Activated gamma-delta T cell treated with anti-CD3 and anti-CD28 coated beads, Interleukin-2, amount 50 U/mL, for 16 hours (primary cell): ENCODE results near the gene TNIP1.

Experiments
- DNase-seq: peaks from one replicate; pipeline ENCODE4 v3.0.0-alpha.2; 2020; ENCODE audit warnings: low read depth

The TNIP1 gene

DNA sequence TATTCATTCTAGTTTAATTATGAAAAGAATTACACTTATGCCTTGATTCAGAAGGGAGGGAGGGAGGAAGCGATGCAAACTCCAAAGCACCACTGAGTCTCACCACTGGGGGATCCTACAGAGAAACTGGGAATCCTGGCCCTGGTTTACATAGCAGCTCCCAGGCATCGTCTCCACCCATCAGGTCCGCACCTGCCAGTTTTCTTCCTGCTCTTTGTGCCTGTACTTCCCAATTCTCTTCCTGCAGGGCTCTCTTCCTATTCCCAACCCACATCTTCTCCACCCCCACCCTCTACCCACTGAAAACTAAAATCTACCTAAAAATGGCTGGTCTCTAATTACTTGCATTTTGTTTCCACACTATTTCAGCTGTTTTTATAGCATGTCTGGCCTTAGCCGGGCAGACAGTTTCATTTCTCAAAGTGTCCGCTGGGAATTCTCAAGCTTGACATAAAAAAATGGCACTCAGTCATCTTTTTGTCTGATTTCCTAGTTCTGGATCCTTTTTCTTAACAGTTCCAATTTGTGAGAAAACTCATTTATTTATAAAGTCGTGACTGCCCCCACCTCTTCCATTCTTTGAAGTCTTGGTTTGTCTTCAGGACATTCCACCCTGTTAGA is 1.6 kb upstream of the TNIP1 start:
- DNase-seq: no peak

GRCh38 chr5:151081431-151082281 is 822 bp upstream of the TNIP1 start:
- no peak for DNase-seq

DNA sequence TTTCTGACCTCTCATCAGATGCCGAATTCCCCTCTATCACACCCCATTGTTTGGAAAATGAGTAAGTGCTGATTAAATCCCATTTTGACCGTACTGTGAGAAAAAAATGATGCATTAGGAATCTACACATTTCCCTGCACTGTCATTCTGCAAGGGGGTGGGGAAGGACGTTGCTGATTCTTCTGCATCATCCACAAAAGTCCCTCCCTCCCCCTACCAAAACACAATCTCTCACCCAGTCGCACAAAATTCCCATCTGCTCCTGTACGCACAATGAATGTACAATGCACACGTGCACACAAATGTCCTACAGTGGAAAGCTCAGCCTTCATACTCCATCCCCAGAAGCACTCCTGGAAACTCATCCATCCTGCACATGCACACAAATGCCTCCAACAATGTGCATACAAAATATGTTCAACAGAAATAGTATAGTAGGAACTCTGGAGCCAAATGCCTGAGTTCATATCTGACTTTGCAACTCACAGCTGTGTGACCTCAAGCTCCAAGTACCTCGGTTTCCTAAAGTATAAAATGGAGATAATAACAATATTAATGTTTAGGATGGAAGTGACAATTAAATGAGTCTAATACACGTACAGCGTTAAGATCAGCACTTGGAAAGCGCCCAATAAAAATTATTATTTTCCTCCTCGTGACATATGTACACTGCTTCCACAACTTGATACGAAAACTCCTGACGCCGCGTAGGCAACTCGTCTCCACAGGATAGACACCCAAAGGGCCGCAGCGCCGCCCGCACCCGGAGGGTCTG is 809 bp downstream of the TNIP1 start:
- DNase-seq: no peak

DNA sequence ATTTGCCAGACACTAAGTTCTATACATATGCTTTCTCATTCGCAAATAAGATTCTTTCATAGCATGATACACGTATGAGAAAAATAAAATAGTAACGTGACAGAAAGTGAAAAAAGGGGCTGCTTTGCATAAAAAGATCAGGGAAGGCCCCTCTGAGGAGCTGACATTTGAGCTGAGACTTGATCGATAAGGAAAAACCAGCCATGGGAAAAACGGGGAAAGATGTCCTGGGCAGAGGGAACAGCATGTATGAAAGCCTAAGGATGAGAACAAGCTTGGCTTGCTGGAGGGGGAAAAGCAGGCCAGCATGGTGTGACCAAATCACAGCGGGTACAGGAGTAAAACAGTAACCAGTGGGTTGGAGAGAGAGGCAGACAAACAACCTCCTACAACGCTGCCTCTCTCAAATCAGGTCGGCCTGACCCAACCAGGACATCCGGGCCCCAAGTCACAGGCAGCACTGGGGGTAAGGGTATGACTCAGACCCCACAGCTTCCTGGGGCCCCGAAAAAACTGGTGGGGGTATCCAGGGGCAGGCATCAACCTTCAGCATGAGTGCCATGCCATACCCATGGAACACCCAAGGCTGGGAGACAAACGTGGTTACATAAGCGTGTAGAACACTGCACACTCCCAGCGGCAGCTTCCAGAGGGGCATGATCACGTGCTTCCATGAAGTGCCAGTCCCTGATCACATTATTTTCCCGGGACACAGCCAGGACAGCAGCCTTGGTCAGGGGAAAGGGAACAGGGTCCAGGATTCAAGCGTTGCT is 2.2 kb downstream of the TNIP1 start:
- DNase-seq: peak; percentile 57

GRCh38 chr5:151077967-151078366 is 2.9 kb downstream of the TNIP1 start:
- DNase-seq: no peak

DNA sequence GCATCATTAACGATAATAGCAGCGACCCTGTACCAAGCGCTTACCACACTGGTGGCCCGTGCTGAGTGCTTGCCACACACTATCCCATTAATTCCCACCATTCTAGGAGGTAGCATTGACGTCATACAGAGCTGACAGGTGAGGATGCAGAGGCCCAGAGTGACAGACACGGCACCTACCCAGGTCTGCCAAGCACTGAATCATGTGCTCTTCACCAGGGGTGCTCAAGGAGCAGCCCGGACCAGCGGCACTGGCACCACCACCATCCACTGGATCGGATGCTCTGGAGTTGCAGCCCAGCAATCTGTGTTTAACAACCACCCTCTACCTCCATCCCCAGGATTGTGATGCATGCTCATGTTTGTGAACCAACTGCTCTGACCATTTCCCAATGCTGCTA is 3.4 kb downstream of the TNIP1 start:
- DNase-seq: no peak

DNA sequence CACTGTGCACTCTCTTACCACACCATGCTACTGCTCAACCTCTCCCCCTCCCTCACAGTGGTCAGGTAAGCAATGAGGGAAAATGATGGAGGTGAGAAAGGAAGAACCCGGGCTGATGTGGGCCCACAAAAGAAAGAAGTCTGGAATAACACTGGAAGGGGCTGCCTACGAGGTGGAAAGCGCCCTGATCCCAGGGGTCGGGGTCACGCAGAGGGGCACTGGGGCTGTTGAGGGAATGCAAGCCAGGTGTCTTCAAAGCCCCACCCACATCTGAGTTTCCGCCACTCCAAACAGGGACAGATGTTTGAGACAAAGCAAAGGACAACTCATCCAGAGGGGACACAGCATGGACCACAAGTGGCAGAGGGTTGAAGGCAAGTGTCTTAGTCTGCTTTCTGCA is 4.2 kb downstream of the TNIP1 start:
- DNase-seq: no peak

GRCh38 chr5:151075698-151076331 is 5.0 kb downstream of the TNIP1 start:
- DNase-seq: no peak

DNA sequence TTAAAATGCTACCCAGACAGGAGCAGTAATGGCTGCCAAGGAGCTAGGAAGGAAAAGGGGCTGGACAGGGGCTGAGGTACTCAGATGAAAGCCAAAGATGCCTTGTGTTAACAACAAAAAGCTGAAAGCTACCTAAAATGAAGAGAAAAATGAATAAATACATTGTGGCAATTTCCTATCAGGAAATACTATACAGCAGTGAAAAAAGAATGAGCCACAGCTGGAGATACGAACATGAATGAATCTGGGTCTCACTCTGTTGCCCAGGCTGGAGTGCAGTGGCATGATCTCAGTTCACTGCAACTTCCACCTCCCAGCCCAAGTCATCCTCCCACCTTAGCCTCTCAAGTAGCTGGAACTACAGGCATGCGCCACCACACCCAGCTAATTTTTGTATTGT is 6.3 kb downstream of the TNIP1 start:
- DNase-seq: no peak

DNA sequence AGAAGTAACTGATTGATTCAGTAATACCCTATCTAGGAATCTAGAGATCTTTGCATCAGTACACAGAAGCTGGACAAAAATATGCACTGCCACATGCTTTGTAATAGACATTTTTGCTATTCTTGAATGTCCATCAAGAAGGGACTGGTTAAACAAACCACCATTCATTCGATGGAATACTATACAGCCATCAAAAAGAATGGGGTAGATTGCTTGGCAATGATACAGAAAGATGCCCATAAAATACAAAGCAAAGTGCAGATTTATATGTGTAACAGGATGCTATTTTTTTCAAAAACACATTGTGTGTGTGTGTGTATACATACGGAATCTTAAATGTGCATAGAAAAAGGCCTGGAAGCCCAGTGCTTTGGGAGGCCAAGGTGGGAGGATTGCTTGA is 7.6 kb downstream of the TNIP1 start:
- no peak for DNase-seq

DNA sequence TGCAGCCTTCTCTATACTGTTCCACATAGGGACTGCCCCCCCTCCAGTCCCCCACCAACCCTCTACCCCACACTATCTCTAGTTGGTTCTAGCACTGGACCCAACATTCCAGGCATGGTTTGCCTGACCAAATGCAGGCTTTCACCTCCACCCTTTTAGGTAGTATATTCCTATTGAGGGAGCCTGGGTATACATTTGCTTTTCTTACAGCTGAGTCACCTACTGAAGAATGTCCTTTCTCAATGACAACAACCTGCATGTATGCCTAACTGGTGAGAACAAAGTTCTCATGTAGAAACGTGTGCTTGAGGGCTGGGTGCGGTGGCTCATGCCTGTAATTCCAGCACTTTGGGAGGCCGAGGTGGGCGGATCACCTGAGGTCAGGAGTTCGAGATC is 8.2 kb downstream of the TNIP1 start:
- DNase-seq: no peak

DNA sequence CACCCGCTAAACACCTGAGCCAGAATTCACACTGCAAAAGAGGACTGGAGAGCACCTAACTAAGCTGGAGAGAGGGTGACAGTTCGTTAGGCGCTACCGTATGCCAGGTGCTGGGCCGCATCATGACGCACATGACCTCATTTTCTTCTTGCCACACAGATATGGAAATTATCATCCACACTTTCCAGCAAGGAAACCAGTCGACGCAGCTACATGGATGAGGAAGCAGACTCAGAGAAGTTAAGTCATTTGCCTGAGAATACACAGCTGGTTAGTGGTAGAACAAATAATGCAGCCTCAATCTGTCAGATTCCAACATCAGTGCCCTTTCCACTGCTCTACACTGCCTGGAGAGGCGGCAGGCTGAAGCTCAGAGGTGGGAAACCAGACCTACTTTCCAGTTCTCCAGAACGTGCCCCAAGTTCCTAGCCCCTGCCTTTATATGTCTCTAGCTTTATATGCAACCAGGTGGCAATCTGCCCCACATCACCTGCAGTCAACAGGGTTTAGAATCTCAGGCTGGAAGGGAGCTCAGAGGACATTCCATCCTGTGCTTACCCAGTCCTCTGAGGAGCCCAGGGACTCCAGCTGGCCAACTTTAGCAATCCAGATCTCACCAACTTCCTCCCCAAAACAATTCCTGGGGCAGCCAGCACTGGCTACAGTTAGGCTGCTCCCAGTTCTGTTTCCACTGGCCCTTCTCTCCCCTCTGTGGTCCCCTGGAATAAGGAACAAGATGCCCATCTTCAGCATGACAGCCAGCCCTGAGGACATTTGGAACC is 8.8 kb downstream of the TNIP1 start:
- no peak for DNase-seq

DNA sequence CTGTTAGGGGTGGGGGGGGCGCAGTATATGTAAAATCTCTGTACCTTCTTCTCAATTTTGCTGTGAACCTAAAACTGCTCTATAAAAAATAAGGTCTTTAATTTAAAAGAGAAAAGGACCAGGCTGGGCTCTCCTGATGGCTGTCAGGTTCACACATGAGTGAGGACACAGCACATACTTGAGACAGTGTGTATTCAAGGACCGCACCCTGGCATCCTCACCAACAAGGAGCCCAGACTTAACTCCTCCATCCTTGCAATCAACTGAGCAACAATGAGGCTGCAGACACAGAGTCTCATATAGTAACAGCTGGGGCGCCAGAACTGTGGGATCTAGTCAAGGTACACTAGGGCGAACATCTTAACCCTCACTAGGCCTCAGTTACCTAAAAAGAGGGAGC is 9.8 kb downstream of the TNIP1 start:
- no peak for DNase-seq

DNA sequence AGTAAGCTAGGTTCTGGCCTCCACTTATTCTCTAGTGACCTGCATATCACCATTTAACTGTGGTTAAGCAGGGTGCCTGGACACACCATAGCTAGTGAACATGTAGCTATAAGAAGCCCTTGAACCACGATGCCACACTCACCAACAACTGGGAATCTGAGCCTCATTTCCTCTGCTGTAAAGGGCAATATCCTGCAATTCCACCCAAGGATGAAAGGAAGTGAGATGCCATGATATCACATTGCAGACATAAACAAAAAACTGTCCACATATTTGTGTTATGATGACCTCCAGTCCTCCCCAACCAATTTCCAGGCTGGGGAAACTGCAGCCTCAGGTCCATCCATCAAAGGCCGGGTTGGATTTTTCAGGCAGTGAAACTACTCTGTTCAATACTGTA is 10.4 kb downstream of the TNIP1 start:
- no peak for DNase-seq

GRCh38 chr5:151068433-151069197 is 12.2 kb downstream of the TNIP1 start:
- DNase-seq: peak; percentile 20

GRCh38 chr5:151067632-151068432 is 13.0 kb downstream of the TNIP1 start:
- no peak for DNase-seq

DNA sequence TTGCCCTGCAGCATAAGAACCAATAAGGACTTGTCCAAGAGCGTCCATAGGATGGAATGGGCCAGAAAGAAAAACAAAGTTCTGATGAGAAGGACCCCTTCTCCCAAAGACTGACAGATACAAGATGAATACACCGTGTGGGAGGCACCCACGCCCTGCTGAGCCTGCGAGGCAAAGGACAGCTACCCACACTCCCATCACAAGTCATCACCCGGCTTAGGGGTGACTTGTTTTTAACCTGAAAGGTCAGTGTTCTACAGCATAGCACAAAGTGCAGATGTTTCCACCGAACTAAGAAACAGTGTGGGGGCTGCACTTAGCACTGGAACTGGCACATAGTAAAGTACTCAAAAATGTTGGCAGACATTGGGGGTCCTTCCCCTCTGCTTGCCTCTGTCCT is 13.9 kb downstream of the TNIP1 start:
- no peak for DNase-seq

GRCh38 chr5:151065609-151066008 is 15.2 kb downstream of the TNIP1 start:
- no peak for DNase-seq

- DNase-seq: no peak
Measured at GRCh38 chr5:151064916-151065499, 15.8 kb downstream of the TNIP1 start.
